ENCODE results near the gene ALK. TPM values are rescaled to one million over a fixed set of nuclear protein-coding genes. Genes with fewer than 3 reads are reported as not detected.

The ALK gene
- total RNA-seq, 1 experiment from 2014 or later = 0.06 TPM

DNA sequence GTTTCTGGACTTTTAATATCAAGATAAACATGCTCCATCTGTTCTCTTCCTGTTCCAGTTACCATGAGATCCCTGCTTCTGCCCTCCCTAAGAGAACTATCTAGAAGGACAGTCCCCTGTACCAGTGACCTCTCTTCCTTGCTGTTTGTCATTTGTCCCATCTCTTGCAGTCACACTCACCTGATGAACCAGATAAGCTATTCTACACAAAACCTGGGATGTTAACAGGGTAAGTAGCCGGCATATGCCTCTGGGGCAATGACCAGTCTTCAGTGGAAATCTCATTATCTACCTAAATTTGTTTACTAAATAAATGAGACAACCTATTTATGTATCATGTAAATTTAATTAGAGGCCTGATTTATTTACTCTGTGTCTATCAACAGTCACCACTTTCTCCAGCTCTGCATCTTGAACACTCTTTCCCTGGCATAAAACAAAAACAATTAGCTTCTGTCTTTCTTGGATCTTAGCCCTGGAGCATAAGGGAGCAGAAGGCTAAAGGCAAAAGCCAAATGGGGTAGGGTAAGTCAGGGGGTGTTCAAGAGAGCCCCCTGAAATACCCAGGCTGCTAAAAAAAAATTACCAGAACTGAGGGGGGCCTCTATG, 337.7 kb downstream of the ALK start:
- DNase-seq (ENCODE audit: low read depth) = no peak

DNA sequence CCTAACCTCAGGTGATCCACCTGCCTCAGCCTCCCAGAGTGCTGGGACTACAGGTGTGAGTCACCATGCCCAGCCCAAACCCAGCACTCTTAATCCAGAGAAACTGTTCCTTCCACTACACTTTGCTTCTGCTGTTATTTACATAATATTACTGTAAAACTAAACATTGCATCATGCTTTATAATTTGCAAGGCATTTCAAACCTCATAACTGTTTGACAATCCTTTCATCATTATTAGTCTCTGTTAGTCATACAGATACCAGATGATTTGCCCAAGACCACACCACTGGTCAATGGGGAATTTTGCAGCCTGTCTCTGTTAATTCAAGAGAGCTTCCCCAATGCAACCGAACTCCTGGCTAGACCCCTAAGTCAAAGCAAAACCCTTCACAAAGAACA, 338.3 kb downstream of the ALK start:
- DNase-seq (ENCODE audit: low read depth) = no peak

DNA sequence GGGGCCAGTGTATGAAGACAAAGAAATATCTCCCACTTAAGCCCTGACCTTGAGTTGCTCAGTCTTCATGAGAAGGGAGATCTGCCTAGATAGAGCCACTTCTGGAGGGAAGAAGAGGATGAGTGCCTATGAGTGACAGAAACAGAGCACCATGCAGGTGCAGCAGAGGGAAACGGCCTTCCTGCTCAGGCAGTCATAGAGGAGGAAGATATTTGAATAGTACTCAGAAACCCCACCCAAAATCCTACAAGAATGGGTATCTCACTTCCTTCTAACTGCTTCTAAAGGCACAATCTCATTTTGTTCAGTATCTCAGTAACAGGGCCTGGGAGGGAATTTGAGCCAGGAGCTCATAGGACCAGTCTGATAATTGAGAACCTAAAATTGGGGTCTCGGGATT, 339.3 kb downstream of the ALK start:
- DNase-seq (ENCODE audit: low read depth) = no peak

DNA sequence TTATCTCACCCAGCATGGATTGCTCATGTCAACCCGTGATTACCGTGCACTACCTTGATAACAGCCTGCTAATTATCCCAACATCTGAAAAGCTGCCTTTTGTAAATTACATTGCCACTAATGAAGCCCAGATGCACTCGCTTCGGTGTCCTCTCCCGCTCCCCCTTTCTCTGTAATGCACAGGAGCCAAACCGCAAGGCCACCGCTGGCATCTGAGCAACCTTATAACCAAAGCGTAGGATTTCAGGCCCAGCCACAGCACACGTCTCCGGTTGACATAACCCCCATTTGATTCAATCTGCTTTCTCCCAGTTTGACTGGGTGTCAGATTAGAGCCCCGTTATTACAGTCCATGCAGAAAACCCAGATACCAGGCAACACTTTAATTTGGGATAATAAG, 341.2 kb downstream of the ALK start:
- DNase-seq (ENCODE audit: low read depth) = peak; percentile 39

DNA sequence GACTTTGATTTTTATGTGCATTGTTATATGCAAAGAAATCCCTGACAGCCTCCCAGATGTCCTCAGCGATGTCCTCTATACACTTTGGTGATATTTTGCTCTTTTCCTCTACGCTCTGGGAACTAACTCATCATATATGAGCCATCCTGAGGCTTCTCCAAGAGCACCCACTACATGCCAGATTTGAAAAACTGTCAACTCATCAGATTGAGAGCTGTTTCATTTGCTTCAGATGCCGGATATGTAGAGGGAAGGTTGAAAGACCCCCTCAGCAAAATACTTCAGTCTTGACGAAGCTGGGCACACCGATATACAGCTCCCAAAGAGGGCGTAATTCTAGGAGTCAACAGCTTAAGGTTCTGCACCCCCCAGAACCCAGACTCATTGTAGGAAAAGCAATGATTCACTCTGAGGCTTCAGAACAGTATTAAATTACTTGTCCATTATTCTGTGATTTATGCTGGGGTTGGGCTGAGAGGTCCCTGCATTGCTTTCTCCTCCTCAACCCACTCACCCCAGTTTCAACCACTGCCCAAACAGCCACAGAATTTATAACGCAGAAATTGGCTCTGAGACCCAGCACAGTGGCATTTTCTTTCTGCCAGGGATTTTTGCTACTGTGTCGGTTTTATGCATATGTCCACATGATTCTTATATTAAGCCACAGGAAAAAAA, 341.8 kb downstream of the ALK start:
- peak; percentile 58 for DNase-seq (ENCODE audit: low read depth)

DNA sequence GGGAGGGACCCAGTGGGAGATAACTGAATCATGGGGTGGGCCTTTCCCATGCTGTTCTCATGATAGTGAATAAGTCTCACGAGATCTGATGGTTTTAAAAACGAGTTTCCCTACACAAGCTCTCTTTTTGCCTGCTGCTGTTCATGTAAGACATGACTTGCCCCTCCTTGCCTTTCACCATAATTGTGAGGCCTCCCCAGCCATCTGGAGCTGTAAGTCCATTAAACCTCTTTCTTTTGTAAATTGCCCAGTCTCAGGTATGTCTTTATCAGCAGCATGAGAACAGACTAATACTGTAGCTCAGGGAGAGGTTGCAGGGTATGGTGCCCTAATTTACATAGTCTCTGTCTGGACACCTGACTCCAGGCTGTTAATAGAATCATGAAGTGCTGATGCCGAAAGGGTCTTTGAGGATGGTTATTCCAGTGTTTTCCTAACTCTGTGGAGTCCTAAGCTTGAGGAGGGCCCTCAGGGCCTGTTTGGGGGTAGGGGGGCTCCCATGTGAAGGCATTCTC, 343.2 kb downstream of the ALK start:
- no peak for DNase-seq (ENCODE audit: low read depth)

DNA sequence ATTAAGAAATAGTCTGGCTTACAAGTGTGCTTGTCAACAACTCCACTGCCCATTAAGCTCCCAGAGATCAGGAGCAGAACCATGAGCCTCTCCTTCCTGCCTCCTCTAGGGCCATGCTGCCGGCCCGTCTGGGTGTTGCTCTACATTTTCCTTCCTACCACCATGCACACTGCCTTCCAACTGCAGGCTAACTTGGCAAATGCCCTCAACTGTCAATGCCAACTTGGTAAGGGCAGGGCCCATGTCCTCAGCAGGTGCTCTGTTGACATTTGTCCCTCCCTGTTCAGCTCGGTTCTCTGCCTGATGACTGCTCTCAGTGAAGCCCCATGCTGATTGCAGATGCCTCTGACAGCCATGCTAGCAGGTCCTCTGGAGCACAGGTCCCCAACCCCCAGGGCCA, 345.2 kb downstream of the ALK start:
- no peak for DNase-seq (ENCODE audit: low read depth)

DNA sequence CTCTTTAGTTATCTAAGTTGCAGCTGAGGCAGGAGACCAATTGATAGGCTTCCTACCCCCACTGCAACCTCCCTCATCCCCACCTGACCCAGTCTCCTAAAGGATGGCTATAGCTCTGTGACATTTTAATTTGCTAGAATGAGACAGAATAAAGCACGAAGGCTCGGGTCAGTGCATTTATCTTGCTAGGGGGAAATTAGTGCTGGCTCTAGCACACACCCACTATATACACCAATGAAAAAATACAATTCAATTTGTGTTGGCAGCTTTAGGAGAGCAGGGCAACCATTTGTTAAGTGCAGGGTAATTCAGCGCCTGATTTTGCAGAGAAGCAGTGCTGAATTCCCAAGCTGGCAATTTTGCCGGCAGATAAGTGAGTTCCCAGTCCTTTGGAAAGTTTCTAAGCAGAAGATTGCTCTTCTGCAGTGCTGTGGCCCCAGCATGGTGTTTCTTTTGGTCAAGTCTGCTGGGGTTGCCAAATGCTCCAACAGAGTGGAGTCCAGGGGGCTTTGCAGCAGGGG, 346.0 kb downstream of the ALK start:
- no peak for DNase-seq (ENCODE audit: low read depth)

DNA sequence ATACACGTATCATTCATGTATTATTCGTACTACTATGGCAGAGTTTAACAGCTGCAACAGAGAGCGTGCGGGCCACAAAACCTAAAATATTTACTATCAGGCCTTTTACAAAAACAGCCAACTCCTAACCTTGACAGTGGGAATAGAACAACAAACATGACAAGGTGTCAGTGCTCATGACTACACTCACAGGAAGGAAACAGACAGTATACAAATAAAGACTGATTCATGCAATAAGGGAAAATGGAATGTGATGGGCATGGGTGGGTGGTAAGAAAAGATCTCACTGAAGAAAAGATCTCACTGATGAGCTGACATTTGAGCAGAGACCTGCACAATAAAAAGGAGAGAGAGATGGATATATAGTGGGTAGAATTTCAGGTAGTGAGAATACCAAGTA, 347.8 kb downstream of the ALK start:
- DNase-seq (ENCODE audit: low read depth) = no peak

DNA sequence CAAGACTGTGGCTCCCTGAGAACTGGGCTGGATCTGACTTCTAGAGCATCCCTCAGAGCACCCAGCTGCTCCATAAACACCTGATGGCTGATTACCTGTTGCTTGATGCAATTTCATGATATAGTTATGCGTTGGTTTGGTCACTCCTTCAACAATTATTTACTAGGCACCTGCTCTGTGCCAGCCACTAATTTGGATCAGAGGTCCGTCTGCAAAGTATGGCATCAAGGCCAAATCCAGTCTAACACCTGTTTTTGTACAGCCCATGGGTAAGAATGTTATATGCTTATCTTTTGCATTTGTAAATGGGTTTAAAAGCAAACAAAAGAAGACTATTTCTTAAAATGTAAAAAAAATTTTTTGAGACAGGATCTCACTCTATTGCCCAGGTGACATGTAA, 348.2 kb downstream of the ALK start:
- no peak for DNase-seq (ENCODE audit: low read depth)

DNA sequence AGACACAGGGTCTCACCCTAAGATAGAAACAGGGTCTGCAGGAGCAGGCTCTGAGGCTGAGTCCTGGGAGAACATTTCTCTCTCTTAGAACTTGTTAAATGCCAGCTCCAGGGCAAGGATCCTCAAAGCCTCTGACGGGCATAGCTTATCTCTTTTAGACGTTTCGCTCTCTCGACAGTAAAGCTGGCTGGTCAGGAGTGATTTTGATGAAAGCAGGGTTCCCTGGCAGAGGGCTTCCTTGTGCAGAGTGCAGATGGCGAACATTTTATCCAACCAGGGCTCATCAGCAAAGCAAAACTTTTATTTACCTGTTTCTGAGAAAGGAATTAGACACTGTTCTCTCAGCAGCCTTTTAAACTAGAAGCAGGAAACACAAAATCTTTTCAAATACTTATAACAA, 350.8 kb downstream of the ALK start:
- no peak for DNase-seq (ENCODE audit: low read depth)

DNA sequence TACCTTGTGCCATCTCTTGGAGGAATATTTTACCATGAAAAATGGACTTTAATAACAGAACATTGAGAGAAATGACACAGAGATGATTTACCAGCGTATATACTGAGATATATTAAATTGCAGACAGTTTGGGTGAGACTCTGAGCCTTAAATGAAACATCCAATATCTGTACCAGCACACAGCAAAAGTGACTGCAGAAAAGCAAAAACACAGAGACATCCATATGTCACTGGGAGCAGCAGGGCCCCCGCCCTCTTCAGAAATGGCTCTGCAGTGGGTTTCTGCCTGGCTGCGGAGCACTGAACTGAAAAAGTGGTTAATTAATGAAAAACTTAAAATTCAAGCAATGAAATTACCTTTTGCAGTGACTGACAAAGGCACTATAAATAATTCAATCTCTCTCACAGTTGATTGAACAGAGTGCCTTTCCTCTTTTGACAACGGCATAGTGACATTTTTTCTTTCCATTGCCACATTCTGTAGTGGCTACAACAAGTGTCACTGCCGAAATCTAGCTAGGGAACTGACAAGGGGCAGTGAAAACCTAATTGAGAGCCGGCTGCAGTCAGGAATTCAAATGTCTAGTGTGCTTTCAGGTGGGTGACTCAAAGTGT, 353.4 kb downstream of the ALK start:
- no peak for DNase-seq (ENCODE audit: low read depth)

DNA sequence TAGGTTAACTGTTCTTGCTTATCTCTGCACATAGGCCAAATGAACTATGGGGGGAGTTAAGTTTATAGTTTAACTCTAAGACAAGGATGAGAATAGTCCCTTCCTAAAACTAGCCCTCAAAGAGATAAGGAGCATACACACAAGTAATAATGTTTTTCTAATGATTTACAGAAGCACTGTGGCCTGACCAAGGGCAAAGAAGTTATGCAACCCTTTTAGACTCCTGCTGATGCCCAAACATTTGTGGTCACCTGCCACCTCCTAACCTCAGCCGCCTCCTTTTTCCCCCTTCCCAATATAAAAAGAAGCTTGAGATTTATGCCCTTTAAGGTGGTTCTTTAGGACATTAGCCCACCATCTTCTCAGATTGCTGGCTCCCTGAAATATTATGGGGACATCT, 357.7 kb downstream of the ALK start:
- no peak for DNase-seq (ENCODE audit: low read depth)

DNA sequence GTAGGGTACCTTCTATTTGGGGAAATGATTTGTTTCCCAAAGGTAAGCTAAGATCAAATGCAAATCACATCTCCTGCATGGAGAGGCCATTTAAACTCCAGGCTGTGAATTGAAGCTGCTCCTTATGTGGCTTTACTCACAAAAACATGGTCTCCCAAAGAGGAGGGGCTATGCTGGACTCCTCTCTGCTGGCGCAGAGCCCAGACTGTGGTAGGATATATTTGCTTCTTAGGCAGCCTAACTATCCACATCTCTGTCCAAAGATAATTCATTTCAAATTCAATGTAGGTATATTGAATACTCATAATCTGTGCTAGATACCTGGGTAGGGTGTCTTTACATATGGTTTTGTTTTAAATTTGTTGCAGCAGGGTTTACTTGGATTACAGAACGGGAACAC, 358.5 kb downstream of the ALK start:
- no peak for DNase-seq (ENCODE audit: low read depth)

DNA sequence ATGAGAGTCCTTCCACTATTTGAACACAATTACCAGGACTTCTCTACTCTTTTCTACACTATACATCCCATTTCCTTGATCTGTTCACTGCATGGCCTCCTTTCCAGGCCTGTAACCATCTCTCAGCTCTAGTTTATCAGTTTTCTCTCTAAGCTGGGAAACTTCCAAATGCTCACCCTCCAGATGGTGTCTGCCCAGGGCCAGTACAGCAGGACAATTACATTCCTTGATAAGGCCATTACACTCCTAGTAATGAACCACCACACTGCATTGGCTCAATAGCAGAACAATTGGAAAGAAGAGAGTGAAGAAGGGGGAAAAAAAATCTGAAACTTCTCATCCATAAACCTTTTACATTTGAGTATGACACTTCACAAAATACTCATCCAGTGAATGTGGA, 359.1 kb downstream of the ALK start:
- DNase-seq (ENCODE audit: low read depth) = no peak

DNA sequence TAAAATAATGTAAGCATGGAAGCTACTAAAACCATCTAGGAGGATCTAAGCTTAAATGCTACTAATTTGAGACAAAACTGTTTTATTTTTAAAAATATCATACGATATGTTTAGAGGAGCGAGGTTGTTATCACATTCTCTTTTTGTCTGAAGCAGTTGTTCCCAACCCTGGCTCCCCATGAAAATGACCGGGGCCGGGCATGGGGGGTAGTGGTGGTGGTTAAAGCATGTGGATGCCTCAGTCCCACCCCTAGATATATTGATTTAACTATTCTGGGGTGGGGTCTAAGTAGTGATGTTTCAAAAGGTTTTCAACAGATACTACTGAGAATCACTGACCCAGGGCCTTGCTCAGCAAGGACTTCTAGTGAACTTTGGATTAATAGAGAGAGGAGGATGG, 359.8 kb downstream of the ALK start:
- no peak for DNase-seq (ENCODE audit: low read depth)

DNA sequence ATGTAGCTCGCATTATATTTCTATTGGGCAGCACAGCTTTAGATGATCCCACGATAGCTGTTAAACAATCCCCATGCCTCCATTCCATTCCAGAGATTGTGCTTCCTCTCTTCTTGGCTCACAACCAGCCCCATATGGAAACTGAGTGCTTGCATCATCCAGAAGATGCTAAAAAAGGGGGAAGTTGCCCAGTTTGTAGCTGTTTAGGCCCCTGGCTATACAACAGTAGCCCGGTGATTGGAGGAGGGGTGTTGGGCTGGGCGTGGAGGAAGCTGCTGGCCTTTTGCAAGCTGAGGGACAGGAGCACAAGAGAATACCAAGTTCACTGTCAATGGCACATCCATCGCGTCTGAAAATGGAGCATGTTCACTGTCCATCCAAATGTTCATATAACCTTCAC, 360.2 kb downstream of the ALK start:
- DNase-seq (ENCODE audit: low read depth) = no peak

DNA sequence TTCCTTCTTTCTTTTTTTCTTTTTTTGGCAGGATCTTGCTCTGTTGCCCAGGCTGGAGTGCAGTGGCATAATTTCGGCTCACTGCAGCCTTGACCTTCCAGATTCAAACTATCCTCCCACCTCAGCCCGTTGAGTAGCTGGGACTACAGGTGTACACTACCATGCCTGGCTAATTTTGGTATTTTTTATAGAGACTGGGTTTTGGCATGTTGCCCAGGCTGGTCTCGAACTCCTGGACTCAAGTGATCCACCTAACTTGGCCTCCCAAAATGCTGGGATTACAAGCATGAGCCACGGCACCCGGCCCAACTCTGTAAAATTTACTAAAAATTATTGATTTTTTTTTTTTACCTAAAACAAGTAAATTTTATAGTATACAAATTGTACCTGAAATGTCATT, 360.8 kb downstream of the ALK start:
- no peak for DNase-seq (ENCODE audit: low read depth)

DNA sequence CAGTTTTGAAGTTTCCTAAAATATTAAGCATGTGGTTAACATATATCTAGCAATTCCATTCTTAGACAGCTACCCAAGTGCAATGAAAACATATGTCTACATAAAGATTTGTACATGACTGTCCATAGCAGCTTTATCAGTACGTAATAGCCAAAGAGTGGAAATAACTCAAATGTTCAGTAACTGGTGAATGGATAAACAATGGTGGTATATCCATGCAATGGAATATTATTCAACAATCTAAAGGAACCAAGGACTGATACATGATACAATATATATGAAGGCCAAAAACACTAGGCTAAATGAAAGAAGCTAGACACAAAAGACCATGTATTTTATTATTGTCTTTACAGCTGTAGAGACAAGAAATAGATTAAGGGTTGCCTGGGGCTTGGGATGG, 361.4 kb downstream of the ALK start:
- DNase-seq (ENCODE audit: low read depth) = no peak

DNA sequence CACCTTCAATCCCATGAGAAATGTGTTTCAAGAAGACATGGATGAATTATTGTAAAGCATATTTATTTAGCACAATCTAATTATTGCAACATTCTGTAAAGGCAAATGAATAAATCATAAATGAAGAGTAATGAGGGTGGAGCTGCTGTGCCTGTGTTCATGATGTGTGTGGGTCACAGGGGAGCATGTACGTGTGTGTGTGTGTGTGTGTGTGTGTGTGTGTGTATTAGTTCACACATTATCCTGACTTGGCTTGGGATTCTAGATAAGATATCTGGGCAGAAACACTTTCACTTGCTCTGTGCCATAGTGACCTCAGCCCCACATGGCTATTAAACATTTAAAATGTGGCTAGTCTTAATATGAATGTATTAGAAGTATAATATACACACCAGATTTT, 361.8 kb downstream of the ALK start:
- DNase-seq (ENCODE audit: low read depth) = no peak

DNA sequence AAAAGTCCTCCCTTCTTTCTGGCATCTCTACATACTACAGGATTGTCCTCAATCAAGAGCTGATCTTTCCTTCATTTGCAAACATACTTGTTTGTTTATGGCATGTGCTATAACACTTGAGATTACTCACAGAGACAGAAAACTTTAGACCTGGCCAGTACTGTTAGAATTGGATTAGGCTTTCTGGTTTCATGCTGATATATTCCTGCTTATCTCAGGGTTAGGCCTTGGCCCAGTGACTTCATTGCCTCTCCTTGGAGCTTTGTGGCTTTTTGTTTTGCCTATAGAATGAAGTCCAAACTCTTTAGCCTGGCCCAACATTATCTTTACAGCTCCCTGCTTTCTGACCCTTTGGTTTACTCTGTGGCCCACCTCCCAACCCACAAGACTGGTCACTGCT, 363.3 kb downstream of the ALK start:
- DNase-seq (ENCODE audit: low read depth) = no peak

DNA sequence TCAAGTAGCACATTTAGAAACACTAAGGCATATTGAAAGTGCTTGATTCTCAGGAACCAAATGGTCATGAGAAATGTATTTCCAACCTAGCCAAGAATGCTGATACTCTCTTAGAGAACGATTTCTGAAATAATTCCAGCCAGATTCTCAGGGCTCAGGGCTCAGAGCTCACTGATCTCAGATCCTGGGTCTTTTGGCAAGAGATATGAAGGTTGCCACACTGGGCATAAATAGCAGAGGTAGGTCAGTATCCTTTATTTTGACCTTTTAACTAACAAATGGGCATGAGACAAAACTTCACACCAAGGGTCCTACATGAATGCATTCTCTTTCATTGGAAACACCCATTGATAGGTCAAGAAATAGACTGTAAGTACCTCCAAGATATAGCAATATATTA, 364.1 kb downstream of the ALK start:
- DNase-seq (ENCODE audit: low read depth) = no peak

DNA sequence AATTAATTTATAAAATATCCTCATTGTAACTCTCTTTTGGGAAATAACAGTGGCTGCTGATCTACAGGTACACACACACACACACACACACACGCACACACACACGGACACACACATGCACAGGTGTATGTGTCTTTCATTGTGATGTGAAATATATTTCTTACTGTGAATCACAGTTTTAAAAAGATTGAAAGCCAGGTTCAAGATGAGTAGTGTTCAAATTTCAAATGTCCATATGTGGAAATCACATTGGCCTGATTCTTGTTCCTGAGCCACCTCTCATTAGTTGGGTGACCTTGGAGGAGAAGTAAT, 372.4 kb downstream of the ALK start:
- no peak for DNase-seq (ENCODE audit: low read depth)

Measured in HT1080 (cell line).